ENCODE measurements around the gene EGFL7.

DNA sequence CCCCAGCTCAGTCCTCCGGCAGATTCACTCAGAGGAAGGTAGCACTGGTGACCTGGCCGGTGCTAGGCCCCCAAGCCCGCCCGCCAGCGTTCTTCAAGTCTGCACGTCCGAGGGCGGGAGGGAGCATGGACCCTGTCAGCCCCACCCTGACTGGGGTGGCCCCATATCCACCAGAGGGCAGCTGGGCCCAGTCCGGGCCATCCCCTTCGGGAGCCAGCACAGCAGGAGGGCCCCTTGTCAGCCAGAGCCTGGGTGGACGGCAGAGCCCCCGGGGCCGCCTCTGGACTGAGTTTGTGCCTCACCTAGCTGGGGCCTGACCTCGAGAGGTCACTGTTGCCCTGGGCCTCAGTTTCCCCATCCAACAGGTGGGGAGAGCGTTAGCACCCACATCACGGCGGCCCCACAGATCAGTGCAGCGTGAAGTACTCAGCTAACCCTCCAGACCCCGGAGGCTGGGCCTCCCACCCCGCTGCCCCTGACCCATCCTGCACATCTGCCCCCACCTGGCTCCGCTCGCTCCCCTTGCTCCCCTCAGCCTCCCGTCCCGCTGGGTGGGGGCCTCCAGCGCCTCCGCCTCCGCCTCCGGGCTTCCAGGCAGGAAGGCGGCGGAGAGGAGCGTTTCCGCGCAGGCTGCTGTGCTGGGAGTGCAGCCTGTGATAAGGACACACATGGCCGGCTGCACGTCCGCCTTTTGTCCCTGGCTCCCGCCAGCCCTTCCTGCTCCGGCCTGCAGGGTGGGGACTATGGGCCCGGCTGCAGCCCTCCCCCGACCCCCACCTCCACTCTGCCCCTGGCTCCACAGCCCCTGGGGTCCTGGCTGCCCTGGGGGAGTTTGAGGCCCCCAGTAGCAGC lies 16.6 kb upstream of the EGFL7 start:
- TF ChIP-seq CTCF (conservative IDR thresholded peaks at IDR 0.05) (no peak), EZH2 (IDR thresholded peaks at IDR 0.05; ENCODE audit: low read depth) (no peak)
